Transverse colon (tissue), 1 donor: ENCODE data around the gene TMEM117.

ENCODE experiments used
- EP300 ChIP-seq: sonication (generic); formaldehyde crosslinking; IDR thresholded peaks from one replicate; pipeline ENCODE4 v1.6.1; 2017; ENCODE audit warnings: antibody characterized with exemption, low read depth
- POLR2A ChIP-seq: fragments of 450-650 bp; IDR thresholded peaks from one replicate; pipeline ENCODE4 v1.6.1; 2016; ENCODE audit warnings: antibody characterized with exemption, mild to moderate bottlenecking, moderate library complexity

DNA sequence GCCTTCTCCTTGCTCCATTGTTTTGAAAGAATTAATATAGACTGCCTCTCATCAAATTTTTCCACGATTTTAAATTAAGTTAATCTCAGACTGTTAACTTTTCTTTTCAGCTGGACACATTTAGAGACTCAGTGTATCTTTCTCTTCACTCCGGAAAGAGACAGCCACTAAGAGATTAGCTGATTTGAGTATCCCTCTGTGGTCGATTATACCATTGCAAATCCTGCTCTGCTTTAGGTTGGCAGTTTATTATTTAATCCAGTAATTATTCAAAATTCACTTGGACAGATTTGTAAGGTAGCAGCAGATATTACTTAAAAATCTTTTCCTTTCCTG is 29.2 kb upstream of the TMEM117 start:
- TF ChIP-seq POLR2A: no peak
- TF ChIP-seq EP300: no peak
